Loucy (cell line): ENCODE measurements around the gene LTC4S.
"Not testable (repeated sequence)": the region's sequence is repeated elsewhere in the genome, so short reads cannot be mapped to it uniquely, and the experiment has no call there.

Experiments used
- H2AFZ ChIP-seq: fragments of 200-600 bp; sonication (generic); 2 replicates; pipeline ENCODE4 v1.6.0; 2016; ENCODE audit warnings: antibody characterized with exemption, mild to moderate bottlenecking, low read length, moderate library complexity
- H3F3A ChIP-seq: fragments of 200-600 bp; 2 replicates; pipeline ENCODE4 v1.6.0; 2016; ENCODE audit warnings: antibody characterized with exemption, low read depth, mild to moderate bottlenecking
- H3K27me3 ChIP-seq: fragments of 200-600 bp; sonication (generic); 2 replicates; pipeline ENCODE4 v1.6.1; 2014; ENCODE audit warnings: low read length, mild to moderate bottlenecking; ENCODE audit not compliant: insufficient read depth, poor library complexity, severe bottlenecking
- H3K36me3 ChIP-seq: fragments of 200-600 bp; sonication (generic); 2 replicates; pipeline ENCODE4 v1.6.1; 2016; ENCODE audit warnings: low read length; ENCODE audit not compliant: insufficient read depth
- H3K4me1 ChIP-seq: fragments of 200-600 bp; sonication (generic); 2 replicates; pipeline ENCODE4 v1.5.1; 2014; ENCODE audit warnings: low read length, mild to moderate bottlenecking; ENCODE audit not compliant: insufficient read depth, poor library complexity, severe bottlenecking
- H3K4me2 ChIP-seq: fragments of 200-600 bp; sonication (generic); 2 replicates; pipeline ENCODE4 v1.6.0; 2014; ENCODE audit warnings: antibody characterized with exemption, low read length, low read depth, mild to moderate bottlenecking; ENCODE audit not compliant: poor library complexity, severe bottlenecking
- H3K4me3 ChIP-seq: fragments of 200-600 bp; sonication (generic); 2 replicates; pipeline ENCODE4 v1.5.1; 2014; ENCODE audit warnings: low read length, mild to moderate bottlenecking, mixed read lengths; ENCODE audit not compliant: poor library complexity, severe bottlenecking
- H3K79me2 ChIP-seq: fragments of 200-600 bp; sonication (generic); 2 replicates; pipeline ENCODE4 v1.6.1; 2014; ENCODE audit warnings: low read length; ENCODE audit not compliant: insufficient read depth
- H3K9ac ChIP-seq: fragments of 200-600 bp; sonication (generic); 2 replicates; pipeline ENCODE4 v1.6.0; 2014; ENCODE audit warnings: mild to moderate bottlenecking, low read depth, low read length, moderate library complexity; ENCODE audit not compliant: poor library complexity, severe bottlenecking
- H3K9me2 ChIP-seq: fragments of 200-600 bp; sonication (generic); replicated peaks from 2 replicates; pipeline ENCODE4 v1.6.1; 2016; ENCODE audit warnings: low read depth, low read length, mixed read lengths
- H3K9me3 ChIP-seq: fragments of 200-600 bp; sonication (generic); 2 replicates; pipeline ENCODE4 v1.6.1; 2014; ENCODE audit warnings: mild to moderate bottlenecking, antibody characterized with exemption, low read length, low read depth; ENCODE audit not compliant: insufficient read depth
- H4K20me1 ChIP-seq: fragments of 200-600 bp; sonication (generic); 2 replicates; pipeline ENCODE4 v1.6.0; 2014; ENCODE audit warnings: antibody characterized with exemption, low read length, mild to moderate bottlenecking; ENCODE audit not compliant: insufficient read depth, poor library complexity, severe bottlenecking
- EZH2phosphoT487 ChIP-seq: fragments of 200-600 bp; IDR thresholded peaks from 2 replicates; pipeline ENCODE4 v1.6.1; 2018; ENCODE audit warnings: antibody characterized with exemption, mild to moderate bottlenecking, moderate library complexity, borderline replicate concordance
- TF ChIP-seq, protein P1 (sequence below): fragments of 200-600 bp; sonication (generic); conservative IDR thresholded peaks from 2 replicates; pipeline ENCODE4 v1.5.1; 2014; ENCODE audit warnings: mild to moderate bottlenecking, antibody characterized with exemption, low read length

LTC4S gene

DNA sequence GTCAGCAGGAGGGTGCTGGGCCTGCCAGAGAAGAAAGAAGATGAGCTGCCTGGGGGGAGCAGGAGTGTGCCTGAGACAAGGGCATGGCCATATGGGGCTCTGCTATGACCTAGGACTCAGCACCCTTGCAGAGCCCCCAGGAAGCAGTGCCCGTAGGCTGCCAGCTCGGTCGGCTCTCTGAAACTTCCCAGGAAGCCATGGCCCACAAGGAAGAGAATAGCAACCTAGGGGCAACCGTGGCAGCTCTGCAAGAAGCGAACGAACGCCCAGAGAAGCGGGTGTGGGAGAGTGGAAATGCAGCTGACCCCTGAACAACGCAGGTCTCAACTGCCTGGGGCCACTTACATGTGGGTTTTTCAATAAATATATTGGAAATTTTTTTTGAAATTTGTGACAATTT, 10.7 kb upstream of the LTC4S start:
- Histone ChIP-seq H3K4me3 (no peak overlapping the region), H3K9me2 (no peaks in the 10 kb centered on the region), H3K4me1 (no peaks in the 10 kb centered on the region), H3K27me3 (no peaks in the 10 kb centered on the region), H3K9ac (no peak overlapping the region), H4K20me1 (no peaks in the 10 kb centered on the region), H3F3A (no peaks in the 10 kb centered on the region), H3K4me2 (no peak overlapping the region), H3K79me2 (no peaks in the 10 kb centered on the region), H3K9me3 (no peaks in the 10 kb centered on the region), H3K36me3 (peaks cover 4% of the 10 kb centered on the region; the same call in 1 of the 2 replicates), H2AFZ (no peak overlapping the region)
- no peak for TF ChIP-seq EZH2phosphoT487
- TF ChIP-seq, protein P1, sequence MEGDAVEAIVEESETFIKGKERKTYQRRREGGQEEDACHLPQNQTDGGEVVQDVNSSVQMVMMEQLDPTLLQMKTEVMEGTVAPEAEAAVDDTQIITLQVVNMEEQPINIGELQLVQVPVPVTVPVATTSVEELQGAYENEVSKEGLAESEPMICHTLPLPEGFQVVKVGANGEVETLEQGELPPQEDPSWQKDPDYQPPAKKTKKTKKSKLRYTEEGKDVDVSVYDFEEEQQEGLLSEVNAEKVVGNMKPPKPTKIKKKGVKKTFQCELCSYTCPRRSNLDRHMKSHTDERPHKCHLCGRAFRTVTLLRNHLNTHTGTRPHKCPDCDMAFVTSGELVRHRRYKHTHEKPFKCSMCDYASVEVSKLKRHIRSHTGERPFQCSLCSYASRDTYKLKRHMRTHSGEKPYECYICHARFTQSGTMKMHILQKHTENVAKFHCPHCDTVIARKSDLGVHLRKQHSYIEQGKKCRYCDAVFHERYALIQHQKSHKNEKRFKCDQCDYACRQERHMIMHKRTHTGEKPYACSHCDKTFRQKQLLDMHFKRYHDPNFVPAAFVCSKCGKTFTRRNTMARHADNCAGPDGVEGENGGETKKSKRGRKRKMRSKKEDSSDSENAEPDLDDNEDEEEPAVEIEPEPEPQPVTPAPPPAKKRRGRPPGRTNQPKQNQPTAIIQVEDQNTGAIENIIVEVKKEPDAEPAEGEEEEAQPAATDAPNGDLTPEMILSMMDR = no peak

- Histone ChIP-seq H3F3A (no peaks in the 10 kb centered on the region), H3K9me3 (no peaks in the 10 kb centered on the region), H3K4me3 (no peak overlapping the region), H3K4me2 (no peak overlapping the region), H3K27me3 (no peaks in the 10 kb centered on the region), H3K9me2 (no peaks in the 10 kb centered on the region), H3K79me2 (no peaks in the 10 kb centered on the region), H3K9ac (no peak overlapping the region), H2AFZ (no peak overlapping the region), H4K20me1 (no peaks in the 10 kb centered on the region), H3K4me1 (no peaks in the 10 kb centered on the region), H3K36me3 (no peaks in the 10 kb centered on the region)
- TF ChIP-seq, protein P1 = no peak
- no peak for TF ChIP-seq EZH2phosphoT487
These were observed 6.9 kb upstream of the LTC4S start for GRCh38 chr5:179786861-179787260.

- no peak overlapping the region for H3K4me3 ChIP-seq
- no peaks in the 10 kb centered on the region for H3K27me3 ChIP-seq
- H3K4me1 ChIP-seq = peaks cover 3% of the 10 kb centered on the region
- no peaks in the 10 kb centered on the region for H3F3A ChIP-seq
- no peaks in the 10 kb centered on the region for H3K79me2 ChIP-seq
- no peak overlapping the region for H3K4me2 ChIP-seq
- TF ChIP-seq, protein P1 = no peak
- H3K9me2 ChIP-seq = no peaks in the 10 kb centered on the region
- no peaks in the 10 kb centered on the region for H3K36me3 ChIP-seq
- no peak overlapping the region for H3K9ac ChIP-seq
- no peaks in the 10 kb centered on the region for H3K9me3 ChIP-seq
- no peak overlapping the region for H2AFZ ChIP-seq
- no peaks in the 10 kb centered on the region for H4K20me1 ChIP-seq
These were observed 5.5 kb upstream of the LTC4S start for GRCh38 chr5:179788193-179788854.

- H3K27me3 ChIP-seq, H3K9me3 ChIP-seq, H4K20me1 ChIP-seq, H3F3A ChIP-seq, H3K4me3 ChIP-seq, H3K36me3 ChIP-seq, H3K4me2 ChIP-seq, H3K4me1 ChIP-seq, H3K9ac ChIP-seq, H3K79me2 ChIP-seq, H3K9me2 ChIP-seq, H2AFZ ChIP-seq: not testable (repeated sequence)
These were observed 4.5 kb upstream of the LTC4S start for GRCh38 chr5:179789278-179789677.
